PFSK-1 (cell line): ENCODE measurements around the gene CORO1C. TPM values are rescaled to one million over a fixed set of nuclear protein-coding genes. Genes with fewer than 3 reads are reported as not detected.

Experiments
- FOXP2 ChIP-seq: optimal IDR thresholded peaks from 2 replicates; pipeline ENCODE3; 2011; ENCODE audit warnings: borderline replicate concordance, control low read depth, inconsistent platforms; ENCODE audit not compliant: insufficient read depth; ENCODE audit errors: extremely low read length, extremely low read depth
- POLR2AphosphoS5 ChIP-seq: IDR thresholded peaks from 2 replicates; pipeline ENCODE4 v1.6.1; 2012; ENCODE audit warnings: low read depth, mild to moderate bottlenecking, control low read depth, low read length, moderate library complexity
- SIN3A ChIP-seq: IDR thresholded peaks from 2 replicates; pipeline ENCODE4 v1.6.1; 2012; ENCODE audit warnings: mild to moderate bottlenecking, low read length, moderate library complexity, borderline replicate concordance; ENCODE audit not compliant: insufficient read depth
- TAF1 ChIP-seq: IDR thresholded peaks from 2 replicates; pipeline ENCODE4 v1.6.1; 2012; ENCODE audit warnings: low read length, control low read depth, borderline replicate concordance; ENCODE audit not compliant: insufficient read depth
- polyA plus RNA-seq: library from polyadenylated mRNA; unstranded; fragments of >200 nt; gene quantifications from one replicate; pipeline ENCODE4 v1.2.1, GENCODE V29; 2012; ENCODE audit warnings: low read depth, missing spikeins; ENCODE audit not compliant: insufficient read length
- TF ChIP-seq, protein P1 (sequence below), 2 experiments: IDR thresholded peaks; 2 replicates each; pipeline versions ENCODE4 v1.6.1 to v1.8.0; 2011 to 2012; ENCODE audit warnings: low read depth in 2 of 2, low read length in 2 of 2, control low read depth in 1 of 2, inconsistent platforms in 1 of 2, mild to moderate bottlenecking in 1 of 2, moderate library complexity in 1 of 2; ENCODE audit not compliant: insufficient read depth in 1 of 2

CORO1C gene
- 53.9 TPM for polyA plus RNA-seq

DNA sequence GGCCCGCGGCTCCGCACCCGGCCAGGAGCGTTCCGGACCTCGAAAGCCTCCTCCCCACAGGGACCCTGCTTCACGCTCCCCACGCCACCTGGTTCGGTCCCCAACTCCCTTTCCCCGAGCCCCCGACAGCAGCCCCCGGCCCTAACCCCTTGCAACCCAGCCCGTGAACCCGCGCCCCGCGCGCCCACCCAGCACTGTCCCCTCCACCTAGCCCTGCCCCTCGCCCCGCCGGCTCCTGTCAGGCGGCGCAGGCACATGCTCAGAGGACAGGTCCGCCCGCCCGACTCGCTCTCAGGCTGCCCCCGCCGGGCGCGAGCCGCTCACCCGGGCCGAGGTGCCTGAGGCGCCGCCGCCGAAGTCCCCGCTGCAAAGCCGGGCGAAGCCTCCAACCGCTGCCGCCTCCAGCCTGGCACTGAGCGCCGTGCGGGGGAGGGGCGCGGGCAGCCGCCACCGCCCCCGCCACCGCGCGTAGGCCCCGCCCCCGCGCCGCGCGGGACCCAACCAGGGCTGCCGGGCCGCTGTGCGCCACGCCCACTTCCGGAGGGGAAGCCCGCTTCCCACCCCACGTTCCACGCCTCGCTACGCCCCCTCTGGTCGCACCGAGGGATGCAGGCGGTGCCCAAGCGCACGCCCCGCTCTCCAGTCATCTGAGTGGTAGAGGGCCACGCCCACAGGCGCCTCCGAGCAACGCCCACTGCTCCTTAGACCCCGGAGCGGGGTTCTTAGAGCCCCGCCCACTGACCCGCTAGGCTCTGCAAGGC is at the start of gene CORO1C:
Gene CORO1C, minus strand, starts transcription at position 414 of the 761 bp plus-strand sequence. CDS start 30,200 bp downstream, outside the sequence.
- TF ChIP-seq, protein P1, sequence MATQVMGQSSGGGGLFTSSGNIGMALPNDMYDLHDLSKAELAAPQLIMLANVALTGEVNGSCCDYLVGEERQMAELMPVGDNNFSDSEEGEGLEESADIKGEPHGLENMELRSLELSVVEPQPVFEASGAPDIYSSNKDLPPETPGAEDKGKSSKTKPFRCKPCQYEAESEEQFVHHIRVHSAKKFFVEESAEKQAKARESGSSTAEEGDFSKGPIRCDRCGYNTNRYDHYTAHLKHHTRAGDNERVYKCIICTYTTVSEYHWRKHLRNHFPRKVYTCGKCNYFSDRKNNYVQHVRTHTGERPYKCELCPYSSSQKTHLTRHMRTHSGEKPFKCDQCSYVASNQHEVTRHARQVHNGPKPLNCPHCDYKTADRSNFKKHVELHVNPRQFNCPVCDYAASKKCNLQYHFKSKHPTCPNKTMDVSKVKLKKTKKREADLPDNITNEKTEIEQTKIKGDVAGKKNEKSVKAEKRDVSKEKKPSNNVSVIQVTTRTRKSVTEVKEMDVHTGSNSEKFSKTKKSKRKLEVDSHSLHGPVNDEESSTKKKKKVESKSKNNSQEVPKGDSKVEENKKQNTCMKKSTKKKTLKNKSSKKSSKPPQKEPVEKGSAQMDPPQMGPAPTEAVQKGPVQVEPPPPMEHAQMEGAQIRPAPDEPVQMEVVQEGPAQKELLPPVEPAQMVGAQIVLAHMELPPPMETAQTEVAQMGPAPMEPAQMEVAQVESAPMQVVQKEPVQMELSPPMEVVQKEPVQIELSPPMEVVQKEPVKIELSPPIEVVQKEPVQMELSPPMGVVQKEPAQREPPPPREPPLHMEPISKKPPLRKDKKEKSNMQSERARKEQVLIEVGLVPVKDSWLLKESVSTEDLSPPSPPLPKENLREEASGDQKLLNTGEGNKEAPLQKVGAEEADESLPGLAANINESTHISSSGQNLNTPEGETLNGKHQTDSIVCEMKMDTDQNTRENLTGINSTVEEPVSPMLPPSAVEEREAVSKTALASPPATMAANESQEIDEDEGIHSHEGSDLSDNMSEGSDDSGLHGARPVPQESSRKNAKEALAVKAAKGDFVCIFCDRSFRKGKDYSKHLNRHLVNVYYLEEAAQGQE (IDR thresholded peaks at IDR 0.05; ENCODE audit: insufficient read depth in 1 of 2, low read depth in 2 of 2, low read length in 2 of 2) = peak; percentile 51 to 60; a peak in 2 of 4 replicates
- TF ChIP-seq POLR2AphosphoS5 = peak; percentile 49; the same call in 1 of the 2 replicates
- peak; percentile 88; the same call in 1 of the 2 replicates for TF ChIP-seq SIN3A
- peak; percentile 94 for TF ChIP-seq TAF1
- peak; percentile 97 for TF ChIP-seq FOXP2

DNA sequence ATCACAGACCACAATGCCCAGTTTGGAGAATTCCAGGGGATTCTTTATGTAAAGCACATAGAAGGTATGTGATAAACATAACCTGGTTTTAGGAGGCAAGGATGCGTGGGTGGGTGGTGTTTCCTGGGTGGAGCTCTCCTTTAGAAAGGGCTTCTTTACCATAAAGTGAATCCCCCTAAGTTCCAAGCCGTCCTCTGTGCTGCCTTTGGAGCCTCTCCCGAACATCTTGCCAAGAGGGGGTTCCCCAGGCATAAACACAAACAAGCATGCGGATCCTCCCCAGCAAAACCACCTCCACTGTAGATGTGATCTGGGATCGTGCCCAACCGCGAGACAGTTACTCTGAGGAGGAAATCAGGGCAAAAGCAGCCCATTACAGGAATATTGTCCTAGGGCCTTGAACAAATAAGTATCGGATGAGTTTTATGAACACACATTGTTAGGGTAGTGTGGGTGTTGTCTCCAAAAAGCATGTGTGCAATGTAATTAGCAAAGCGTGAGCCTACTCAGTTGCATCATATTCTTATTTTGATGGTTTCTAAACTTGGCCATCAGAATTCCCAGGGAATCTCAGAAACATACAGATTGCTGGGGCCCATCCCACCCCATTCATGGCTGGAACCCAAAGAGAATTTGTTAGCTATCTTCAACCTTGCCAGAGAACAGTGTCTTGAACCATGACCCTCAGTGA is 48.8 kb upstream of the CORO1C start:
- TF ChIP-seq TAF1 (no peak), FOXP2 (no peak), POLR2AphosphoS5 (no peak), SIN3A (no peak)
- TF ChIP-seq, protein P1 (IDR thresholded peaks at IDR 0.05; ENCODE audit: insufficient read depth in 1 of 2, low read depth in 2 of 2, low read length in 2 of 2) = no peak

DNA sequence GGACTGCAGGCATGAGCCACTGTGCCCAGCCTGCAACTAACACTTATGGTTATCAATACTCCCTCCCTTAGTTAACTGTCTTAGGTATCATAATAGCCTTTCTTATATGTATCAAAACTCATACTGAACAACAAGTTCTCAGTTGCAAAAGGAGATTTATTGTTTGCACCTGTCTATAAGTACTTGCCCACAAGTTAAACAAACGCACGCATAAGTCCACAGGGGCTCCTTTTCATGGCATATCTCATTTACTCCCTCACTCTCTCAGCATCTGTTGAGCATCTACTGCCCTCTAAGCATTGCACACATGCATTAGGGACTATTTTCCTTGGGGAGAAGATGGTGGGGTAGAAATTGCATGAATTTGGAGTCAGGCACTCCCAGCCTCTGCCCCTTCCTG is 46.7 kb upstream of the CORO1C start:
- TF ChIP-seq POLR2AphosphoS5 = no peak
- TF ChIP-seq SIN3A = no peak
- no peak for TF ChIP-seq TAF1
- no peak for TF ChIP-seq FOXP2
- TF ChIP-seq, protein P1 (IDR thresholded peaks at IDR 0.05; ENCODE audit: insufficient read depth in 1 of 2, low read depth in 2 of 2, low read length in 2 of 2) = no peak

DNA sequence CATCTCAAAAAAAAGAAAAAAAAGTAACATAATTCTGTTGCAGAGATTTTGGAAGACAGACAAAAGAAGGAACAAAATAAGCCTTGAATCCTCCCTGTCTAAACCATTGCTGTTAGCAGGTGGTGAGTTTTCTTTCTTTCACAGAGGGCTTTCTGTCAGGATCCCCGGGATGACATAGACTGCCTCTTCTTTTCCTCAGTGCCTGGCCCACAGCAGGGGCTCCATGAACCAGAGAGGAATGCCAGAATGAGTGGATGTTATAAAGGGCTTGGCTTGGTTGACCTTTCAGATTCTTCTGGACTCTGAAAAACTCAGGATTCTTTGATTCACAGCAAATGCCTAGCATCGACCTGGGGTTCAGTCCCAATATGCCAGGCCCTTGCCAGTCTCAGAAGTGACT is 45.8 kb upstream of the CORO1C start:
- TF ChIP-seq SIN3A (no peak), TAF1 (no peak), FOXP2 (no peak), POLR2AphosphoS5 (no peak)
- TF ChIP-seq, protein P1 (IDR thresholded peaks at IDR 0.05; ENCODE audit: insufficient read depth in 1 of 2, low read depth in 2 of 2, low read length in 2 of 2) = no peak
